Measurements from ENCODE around the gene TECR. TPM values are rescaled to one million over a fixed set of nuclear protein-coding genes. Genes with fewer than 3 reads are reported as not detected.
A peak's percentile ranks its signal among the peaks of the same experiment; 100 is the strongest.

The TECR gene
- polyA plus RNA-seq, 1 experiment = 59.6 TPM

GRCh38 chr19:14510311-14511228, 18.8 kb upstream of the TECR start:
- no peak for DNase-seq (ENCODE audit: low read depth, low spot score)
- H3K4me3 ChIP-seq (ENCODE audit: low read depth, low read length) = no peak overlapping the region
- no peak for TF ChIP-seq CTCF (IDR thresholded peaks at IDR 0.05; ENCODE audit: low read depth, low read length)
- CTCF ChIA-PET = interaction anchor here (0.8 to 1.2 kb wide), 2 partner anchors 30 to 374 kb away, joined by 4 to 5 read pairs; partner anchors contain the start of gene ASF1B
- H3K27me3 ChIP-seq (ENCODE audit: control insufficient read depth, insufficient read depth, low read length) = no peaks in the 10 kb centered on the region
- POLR2A ChIA-PET = interaction anchor here (0.6 to 2.1 kb wide), 6 partner anchors 7 to 103 kb away, joined by 3 to 9 read pairs (median 3); partner anchors contain the start of gene DNAJB1
- peak overlapping the region; percentile 78 for H3K27ac ChIP-seq (ENCODE audit: low read depth, low read length)
- H3K9me3 ChIP-seq (ENCODE audit: control insufficient read depth, insufficient read depth, low read length) = no peaks in the 10 kb centered on the region

GRCh38 chr19:14511229-14511593, 18.2 kb upstream of the TECR start:
- CTCF ChIA-PET = interaction anchor here (0.6 kb wide), 1 partner anchor 24 kb away, joined by 4 read pairs; no protein-coding TSS in a partner anchor
- H3K27ac ChIP-seq (ENCODE audit: low read depth, low read length) = peak overlapping the region; percentile 78
- H3K9me3 ChIP-seq (ENCODE audit: control insufficient read depth, insufficient read depth, low read length) = no peaks in the 10 kb centered on the region
- TF ChIP-seq CTCF (IDR thresholded peaks at IDR 0.05; ENCODE audit: low read depth, low read length) = no peak
- no peak overlapping the region for H3K4me3 ChIP-seq (ENCODE audit: low read depth, low read length)
- POLR2A ChIA-PET = interaction anchor here (0.7 kb wide), 3 partner anchors 8 to 15 kb away, joined by 3 to 4 read pairs (median 3); no protein-coding TSS in a partner anchor
- no peaks in the 10 kb centered on the region for H3K27me3 ChIP-seq (ENCODE audit: control insufficient read depth, insufficient read depth, low read length)
- no peak for DNase-seq (ENCODE audit: low read depth, low spot score)

- POLR2A ChIA-PET = interaction anchor here (0.7 kb wide), 1 partner anchor 14 kb away, joined by 10 read pairs; no protein-coding TSS in a partner anchor
- TF ChIP-seq CTCF (IDR thresholded peaks at IDR 0.05; ENCODE audit: low read depth, low read length) = no peak
- Histone ChIP-seq H3K27me3 (ENCODE audit: control insufficient read depth, insufficient read depth, low read length) (no peaks in the 10 kb centered on the region), H3K9me3 (ENCODE audit: control insufficient read depth, insufficient read depth, low read length) (no peaks in the 10 kb centered on the region), H3K4me3 (ENCODE audit: low read depth, low read length) (no peak overlapping the region), H3K27ac (ENCODE audit: low read depth, low read length) (no peak overlapping the region)
- DNase-seq (ENCODE audit: low read depth, low spot score) = no peak
- CTCF ChIA-PET = no interaction called here
Observed at GRCh38 chr19:14512406-14512961, 16.9 kb upstream of the TECR start.

GRCh38 chr19:14514215-14514863, 15.1 kb upstream of the TECR start:
- ChIA-PET POLR2A (no interaction called here), CTCF (interaction anchor here (1.1 to 1.7 kb wide), 2 partner anchors 10 to 34 kb away, joined by 3 to 6 read pairs; no protein-coding TSS in a partner anchor)
- no peaks in the 10 kb centered on the region for H3K27me3 ChIP-seq (ENCODE audit: control insufficient read depth, insufficient read depth, low read length)
- no peaks in the 10 kb centered on the region; the same call in 1 of the 2 replicates for H3K9me3 ChIP-seq (ENCODE audit: control insufficient read depth, insufficient read depth, low read length)
- no peak for DNase-seq (ENCODE audit: low read depth, low spot score)
- H3K27ac ChIP-seq (ENCODE audit: low read depth, low read length) = no peak overlapping the region
- no peak overlapping the region for H3K4me3 ChIP-seq (ENCODE audit: low read depth, low read length)
- no peak for TF ChIP-seq CTCF (IDR thresholded peaks at IDR 0.05; ENCODE audit: low read depth, low read length)

Data from AG04450 (cell line).